Measurements from ENCODE around the gene PIGL.

DNA sequence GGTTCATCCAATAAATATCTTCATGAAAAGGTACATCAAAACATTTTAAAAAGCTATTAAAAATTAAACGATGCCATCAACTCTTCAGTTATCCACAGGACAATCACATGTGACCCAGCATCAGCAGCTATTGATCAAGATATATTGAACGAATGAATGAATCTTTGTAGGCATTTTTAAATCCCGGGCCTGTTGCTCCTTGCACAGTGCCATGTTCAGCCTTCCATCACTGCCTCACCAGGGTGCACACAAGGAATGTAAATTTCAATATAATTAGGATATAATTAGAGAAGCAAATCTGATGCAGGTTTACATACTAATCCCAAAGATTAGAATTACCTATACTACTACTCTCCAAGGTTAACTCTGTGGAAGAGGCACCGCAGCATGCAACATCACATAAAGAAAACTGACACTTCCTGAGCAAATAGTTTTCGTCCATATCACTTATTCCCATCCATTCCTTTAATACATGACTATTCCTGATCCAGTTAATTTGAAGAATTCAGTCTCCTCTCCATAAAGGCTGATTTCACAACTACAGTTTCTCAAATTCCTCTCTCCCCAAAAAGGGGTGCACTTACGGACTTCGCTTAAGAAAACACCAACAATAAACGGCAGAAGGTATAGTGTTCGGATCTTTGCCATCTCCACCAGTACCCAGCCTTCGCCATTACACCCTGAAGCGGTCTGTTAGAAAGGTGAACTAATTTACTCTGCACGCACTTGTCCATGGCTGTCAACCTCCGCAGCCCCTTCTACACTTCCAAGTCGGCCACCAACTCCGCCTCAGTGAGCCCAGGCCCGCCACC, 2.6 kb upstream of the PIGL start:
- TF ChIP-seq, protein P1, sequence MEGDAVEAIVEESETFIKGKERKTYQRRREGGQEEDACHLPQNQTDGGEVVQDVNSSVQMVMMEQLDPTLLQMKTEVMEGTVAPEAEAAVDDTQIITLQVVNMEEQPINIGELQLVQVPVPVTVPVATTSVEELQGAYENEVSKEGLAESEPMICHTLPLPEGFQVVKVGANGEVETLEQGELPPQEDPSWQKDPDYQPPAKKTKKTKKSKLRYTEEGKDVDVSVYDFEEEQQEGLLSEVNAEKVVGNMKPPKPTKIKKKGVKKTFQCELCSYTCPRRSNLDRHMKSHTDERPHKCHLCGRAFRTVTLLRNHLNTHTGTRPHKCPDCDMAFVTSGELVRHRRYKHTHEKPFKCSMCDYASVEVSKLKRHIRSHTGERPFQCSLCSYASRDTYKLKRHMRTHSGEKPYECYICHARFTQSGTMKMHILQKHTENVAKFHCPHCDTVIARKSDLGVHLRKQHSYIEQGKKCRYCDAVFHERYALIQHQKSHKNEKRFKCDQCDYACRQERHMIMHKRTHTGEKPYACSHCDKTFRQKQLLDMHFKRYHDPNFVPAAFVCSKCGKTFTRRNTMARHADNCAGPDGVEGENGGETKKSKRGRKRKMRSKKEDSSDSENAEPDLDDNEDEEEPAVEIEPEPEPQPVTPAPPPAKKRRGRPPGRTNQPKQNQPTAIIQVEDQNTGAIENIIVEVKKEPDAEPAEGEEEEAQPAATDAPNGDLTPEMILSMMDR (IDR thresholded peaks at IDR 0.05), result no peak
- TF ChIP-seq POLR2AphosphoS5 (IDR thresholded peaks at IDR 0.05), result no peak

Measured in transverse colon (tissue), 4 donors.